Epithelial cell of esophagus (primary cell): Measurements from ENCODE around the gene POLR1B.

Experiments
- DNase-seq: peaks from one replicate; pipeline ENCODE4 v3.0.0; 2010; ENCODE audit warnings: low read depth
- H3K4me3 ChIP-seq: 2 replicates; pipeline ENCODE4 v1.5.1; 2011; ENCODE audit warnings: mild to moderate bottlenecking, low read length, control low read depth
- TF ChIP-seq, protein P1 (sequence below): IDR thresholded peaks from 2 replicates; pipeline ENCODE4 v1.5.1; 2011; ENCODE audit warnings: low read depth, mild to moderate bottlenecking, low read length, control low read depth, inconsistent platforms; ENCODE audit not compliant: insufficient read depth; ENCODE audit errors: missing control alignments

POLR1B gene

DNA sequence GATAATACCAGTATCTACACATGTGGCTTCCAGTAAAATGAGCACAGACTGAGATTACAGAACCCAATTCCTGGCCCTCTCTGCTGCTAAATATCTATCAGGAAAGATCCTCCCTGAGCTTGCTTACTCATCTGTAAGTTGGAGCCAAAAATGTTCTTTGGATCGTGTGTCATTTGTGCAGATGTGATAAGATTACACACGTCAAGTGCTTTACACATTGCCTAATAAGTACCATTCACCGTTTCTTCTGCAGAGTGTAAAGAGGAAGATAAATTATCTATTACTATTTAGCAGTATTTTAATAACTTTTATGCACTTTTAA lies 80.2 kb downstream of the POLR1B start:
- DNase-seq, result peak; percentile 94
- TF ChIP-seq, protein P1, sequence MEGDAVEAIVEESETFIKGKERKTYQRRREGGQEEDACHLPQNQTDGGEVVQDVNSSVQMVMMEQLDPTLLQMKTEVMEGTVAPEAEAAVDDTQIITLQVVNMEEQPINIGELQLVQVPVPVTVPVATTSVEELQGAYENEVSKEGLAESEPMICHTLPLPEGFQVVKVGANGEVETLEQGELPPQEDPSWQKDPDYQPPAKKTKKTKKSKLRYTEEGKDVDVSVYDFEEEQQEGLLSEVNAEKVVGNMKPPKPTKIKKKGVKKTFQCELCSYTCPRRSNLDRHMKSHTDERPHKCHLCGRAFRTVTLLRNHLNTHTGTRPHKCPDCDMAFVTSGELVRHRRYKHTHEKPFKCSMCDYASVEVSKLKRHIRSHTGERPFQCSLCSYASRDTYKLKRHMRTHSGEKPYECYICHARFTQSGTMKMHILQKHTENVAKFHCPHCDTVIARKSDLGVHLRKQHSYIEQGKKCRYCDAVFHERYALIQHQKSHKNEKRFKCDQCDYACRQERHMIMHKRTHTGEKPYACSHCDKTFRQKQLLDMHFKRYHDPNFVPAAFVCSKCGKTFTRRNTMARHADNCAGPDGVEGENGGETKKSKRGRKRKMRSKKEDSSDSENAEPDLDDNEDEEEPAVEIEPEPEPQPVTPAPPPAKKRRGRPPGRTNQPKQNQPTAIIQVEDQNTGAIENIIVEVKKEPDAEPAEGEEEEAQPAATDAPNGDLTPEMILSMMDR, result no peak
- H3K4me3 ChIP-seq, result no peak overlapping the region

DNA sequence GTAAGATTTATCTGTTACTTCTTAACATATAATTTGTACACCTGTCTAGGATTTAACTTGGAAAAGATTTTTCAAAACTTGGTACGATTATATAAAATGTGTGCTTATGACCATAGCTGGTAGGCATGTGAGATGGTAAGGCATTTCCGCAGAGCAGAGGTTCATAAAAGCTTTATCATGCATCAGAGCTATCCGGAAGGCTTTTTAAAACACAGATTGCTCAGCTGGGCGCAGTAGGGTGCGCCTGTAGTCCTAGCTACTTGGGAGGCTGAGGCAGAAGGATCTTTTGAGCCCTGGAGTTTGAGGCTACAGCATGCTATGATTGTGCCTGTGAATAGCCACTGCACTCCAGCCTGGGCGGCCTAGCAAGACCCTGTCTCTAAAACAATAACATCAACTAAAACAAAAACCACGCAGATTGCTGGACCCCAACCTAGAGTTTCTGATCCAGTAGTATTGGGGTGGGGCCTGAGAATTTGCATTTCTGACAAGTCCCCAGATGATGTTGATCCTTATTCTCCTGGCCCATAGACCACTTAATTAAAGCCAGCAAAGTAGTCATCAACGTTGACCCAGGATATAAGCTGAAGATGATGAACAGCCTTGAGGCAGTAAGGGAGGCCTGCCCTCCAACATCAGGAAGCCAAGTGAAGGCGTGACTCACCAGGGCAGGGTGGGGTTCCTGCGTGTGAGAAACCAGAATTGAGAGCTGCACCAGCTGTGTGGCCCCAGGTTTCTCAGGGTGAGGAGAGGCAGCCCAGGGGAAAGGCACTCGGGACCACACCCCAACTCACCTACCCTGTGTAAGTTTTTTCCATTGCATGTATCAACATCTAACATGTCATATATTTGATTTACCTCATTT lies 81.9 kb downstream of the POLR1B start:
- TF ChIP-seq, protein P1, result no peak
- DNase-seq, result peak; percentile 99

DNA sequence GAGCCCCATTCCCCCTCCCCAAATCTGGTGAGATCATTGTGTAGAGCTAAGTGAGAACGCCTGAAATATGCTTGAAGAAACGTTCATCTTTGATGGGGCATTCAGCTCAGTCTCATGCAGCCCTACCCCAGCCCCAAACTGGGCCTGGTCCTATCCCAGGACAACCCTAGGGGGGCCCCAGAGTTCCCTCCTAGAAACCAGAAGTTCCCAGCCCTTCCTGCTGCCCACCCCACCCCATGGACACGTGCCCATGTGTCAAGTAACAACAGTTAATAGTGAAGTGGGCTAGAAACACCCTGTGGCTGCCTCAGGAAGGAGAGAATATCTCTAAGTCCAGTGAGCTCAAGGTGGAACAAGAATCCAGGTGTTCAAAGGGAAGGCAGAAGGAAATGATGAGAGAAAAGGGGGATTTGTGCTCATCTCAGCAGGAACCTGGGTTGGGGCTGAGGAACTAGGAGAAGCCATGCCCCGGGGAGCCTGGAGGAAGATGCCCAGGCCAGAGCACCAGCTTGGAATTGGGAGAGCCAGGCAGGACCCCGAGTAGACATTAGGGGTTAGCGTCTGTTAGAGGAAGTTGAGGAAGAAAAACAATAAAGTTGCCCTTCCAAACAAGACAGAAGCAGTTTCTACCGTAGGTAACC lies 83.3 kb downstream of the POLR1B start:
- TF ChIP-seq, protein P1, result no peak
- no peak overlapping the region for H3K4me3 ChIP-seq
- DNase-seq, result no peak

More for the DNA sequence above, 81.9 kb downstream of the POLR1B start:
- H3K4me3 ChIP-seq, result no peak overlapping the region

DNA sequence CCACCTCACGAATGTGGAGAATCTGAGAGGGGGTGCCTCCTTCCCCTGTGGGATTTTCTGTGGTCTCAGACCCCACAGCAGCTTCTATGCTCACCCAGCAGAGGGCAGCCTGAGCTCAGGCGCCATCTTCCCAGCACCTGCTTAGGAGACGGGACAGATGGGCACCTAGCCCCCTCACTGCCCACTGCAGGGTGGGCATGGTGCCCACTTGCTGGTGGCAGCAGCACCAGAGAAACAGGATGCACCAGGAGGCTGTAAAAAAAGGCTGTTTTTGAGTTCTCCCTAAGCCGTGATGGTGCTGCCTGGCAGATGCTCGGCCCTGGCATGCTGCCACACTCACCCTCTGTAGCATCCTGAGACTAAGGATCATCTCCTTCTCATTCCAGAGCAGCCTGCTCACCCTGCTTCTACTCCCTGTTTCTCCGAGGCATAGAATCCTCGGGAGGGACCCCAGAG lies 84.4 kb downstream of the POLR1B start:
- no peak overlapping the region for H3K4me3 ChIP-seq
- TF ChIP-seq, protein P1, result peak; percentile 90
- DNase-seq, result peak; percentile 73
